HEK293 (cell line): ENCODE measurements around the gene ITGA3.
A peak's percentile ranks its signal among the peaks of the same experiment; 100 is the strongest.

Source experiments
- GLIS1 ChIP-seq: fragments of 450-650 bp; formaldehyde crosslinking; IDR thresholded peaks from 2 replicates; pipeline ENCODE4 v1.5.1; 2016; ENCODE audit warnings: missing biosample characterization, missing genetic modification characterization
- IKZF3 ChIP-seq: fragments of 450-650 bp; IDR thresholded peaks from 2 replicates; pipeline ENCODE4 v1.5.0; 2018; ENCODE audit warnings: missing biosample characterization, mild to moderate bottlenecking, missing genetic modification characterization, moderate library complexity
- KLF9 ChIP-seq: fragments of 450-650 bp; formaldehyde crosslinking; IDR thresholded peaks from 2 replicates; pipeline ENCODE4 v1.5.1; 2016; ENCODE audit warnings: missing biosample characterization, missing genetic modification characterization, low read depth
- OSR2 ChIP-seq: fragments of 450-650 bp; formaldehyde crosslinking; IDR thresholded peaks from 2 replicates; pipeline ENCODE4 v1.5.1; 2016; ENCODE audit warnings: missing biosample characterization, missing genetic modification characterization
- SALL2 ChIP-seq: fragments of 450-650 bp; formaldehyde crosslinking; IDR thresholded peaks from 2 replicates; pipeline ENCODE4 v1.5.0; 2017; ENCODE audit warnings: missing biosample characterization, mild to moderate bottlenecking, missing genetic modification characterization, borderline replicate concordance
- SCRT1 ChIP-seq: fragments of 450-650 bp; formaldehyde crosslinking; IDR thresholded peaks from 2 replicates; pipeline ENCODE4 v1.5.1; 2016; ENCODE audit warnings: missing biosample characterization, missing genetic modification characterization, borderline replicate concordance
- SP7 ChIP-seq: fragments of 450-650 bp; formaldehyde crosslinking; IDR thresholded peaks from 2 replicates; pipeline ENCODE4 v1.5.1; 2016; ENCODE audit warnings: missing biosample characterization, missing genetic modification characterization
- ZBTB48 ChIP-seq: fragments of 450-650 bp; formaldehyde crosslinking; IDR thresholded peaks from 2 replicates; pipeline ENCODE4 v1.5.1; 2016; ENCODE audit warnings: missing biosample characterization, missing genetic modification characterization
- ZFP41 ChIP-seq: fragments of 450-650 bp; formaldehyde crosslinking; IDR thresholded peaks from 2 replicates; pipeline ENCODE4 v1.5.1; 2016; ENCODE audit warnings: missing biosample characterization, missing genetic modification characterization, borderline replicate concordance
- ZNF175 ChIP-seq: fragments of 450-650 bp; formaldehyde crosslinking; IDR thresholded peaks from 2 replicates; pipeline ENCODE4 v1.5.1; 2016; ENCODE audit warnings: missing biosample characterization, missing genetic modification characterization
- ZNF202 ChIP-seq: fragments of 450-650 bp; formaldehyde crosslinking; IDR thresholded peaks from 2 replicates; pipeline ENCODE4 v1.5.1; 2016; ENCODE audit warnings: missing biosample characterization, missing genetic modification characterization, borderline replicate concordance
- ZNF214 ChIP-seq: fragments of 450-650 bp; formaldehyde crosslinking; IDR thresholded peaks from 2 replicates; pipeline ENCODE4 v1.5.1; 2017; ENCODE audit warnings: missing biosample characterization, mild to moderate bottlenecking, missing genetic modification characterization, borderline replicate concordance
- ZNF23 ChIP-seq: fragments of 450-650 bp; formaldehyde crosslinking; IDR thresholded peaks from 2 replicates; pipeline ENCODE4 v1.5.1; 2016; ENCODE audit warnings: missing biosample characterization, missing genetic modification characterization, borderline replicate concordance
- ZNF248 ChIP-seq: fragments of 450-650 bp; formaldehyde crosslinking; IDR thresholded peaks from 2 replicates; pipeline ENCODE4 v1.5.1; 2017; ENCODE audit warnings: missing biosample characterization, missing genetic modification characterization
- ZNF341 ChIP-seq: fragments of 450-650 bp; formaldehyde crosslinking; IDR thresholded peaks from 2 replicates; pipeline ENCODE4; 2016; ENCODE audit warnings: low read depth, missing biosample characterization, missing genetic modification characterization
- ZNF391 ChIP-seq: fragments of 450-650 bp; formaldehyde crosslinking; IDR thresholded peaks from 2 replicates; pipeline ENCODE4 v1.5.1; 2016; ENCODE audit warnings: low read depth, missing biosample characterization, missing genetic modification characterization, borderline replicate concordance
- ZNF394 ChIP-seq: fragments of 450-650 bp; formaldehyde crosslinking; IDR thresholded peaks from 2 replicates; pipeline ENCODE4 v1.5.1; 2016; ENCODE audit warnings: missing biosample characterization, missing genetic modification characterization, mild to moderate bottlenecking, moderate library complexity, borderline replicate concordance
- ZNF521 ChIP-seq: fragments of 450-650 bp; formaldehyde crosslinking; IDR thresholded peaks from 2 replicates; pipeline ENCODE4 v1.5.1; 2017; ENCODE audit warnings: missing biosample characterization, mild to moderate bottlenecking, missing genetic modification characterization
- ZNF621 ChIP-seq: fragments of 450-650 bp; formaldehyde crosslinking; IDR thresholded peaks from 2 replicates; pipeline ENCODE4 v1.5.1; 2017; ENCODE audit warnings: missing biosample characterization, missing genetic modification characterization
- ZNF624 ChIP-seq: fragments of 450-650 bp; formaldehyde crosslinking; IDR thresholded peaks from 2 replicates; pipeline ENCODE4 v1.5.1; 2017; ENCODE audit warnings: missing biosample characterization, missing genetic modification characterization
- ZNF629 ChIP-seq: fragments of 450-650 bp; formaldehyde crosslinking; IDR thresholded peaks from 2 replicates; pipeline ENCODE4 v1.5.1; 2017; ENCODE audit warnings: missing biosample characterization, missing genetic modification characterization
- ZNF768 ChIP-seq: fragments of 450-650 bp; formaldehyde crosslinking; IDR thresholded peaks from 2 replicates; pipeline ENCODE4 v1.5.1; 2018; ENCODE audit warnings: missing biosample characterization, mild to moderate bottlenecking, missing genetic modification characterization
- ZNF791 ChIP-seq: fragments of 450-650 bp; formaldehyde crosslinking; IDR thresholded peaks from 2 replicates; pipeline ENCODE4 v1.5.1; 2016; ENCODE audit warnings: missing biosample characterization, missing genetic modification characterization
- ZNF792 ChIP-seq: fragments of 450-650 bp; formaldehyde crosslinking; IDR thresholded peaks from 2 replicates; pipeline ENCODE4 v1.5.1; 2016; ENCODE audit warnings: missing biosample characterization, missing genetic modification characterization
- TF ChIP-seq, protein P1 (sequence below): fragments of 450-650 bp; formaldehyde crosslinking; IDR thresholded peaks from 2 replicates; pipeline ENCODE4 v1.5.1; 2016; ENCODE audit warnings: missing biosample characterization, missing genetic modification characterization
- TF ChIP-seq, protein P2 (sequence below): fragments of 450-650 bp; formaldehyde crosslinking; IDR thresholded peaks from 2 replicates; pipeline ENCODE4 v1.5.1; 2016; ENCODE audit warnings: missing biosample characterization, missing genetic modification characterization, borderline replicate concordance
- TF ChIP-seq, protein P3 (sequence below): fragments of 450-650 bp; formaldehyde crosslinking; IDR thresholded peaks from 2 replicates; pipeline ENCODE4 v1.5.1; 2017; ENCODE audit warnings: missing biosample characterization, missing genetic modification characterization
- TF ChIP-seq, protein P4 (sequence below): fragments of 450-650 bp; formaldehyde crosslinking; IDR thresholded peaks from 2 replicates; pipeline ENCODE4 v1.5.1; 2016; ENCODE audit warnings: missing biosample characterization, missing genetic modification characterization
- TF ChIP-seq, protein P5 (sequence below): sonication (generic); formaldehyde crosslinking; IDR thresholded peaks from 2 replicates; pipeline ENCODE4 v1.8.1; 2022; ENCODE audit warnings: mild to moderate bottlenecking, moderate library complexity, missing genetic modification reagents
- TF ChIP-seq, protein P6 (sequence below): fragments of 450-650 bp; formaldehyde crosslinking; IDR thresholded peaks from 2 replicates; pipeline ENCODE4 v1.5.1; 2016; ENCODE audit warnings: missing biosample characterization, missing genetic modification characterization

Gene ITGA3

DNA sequence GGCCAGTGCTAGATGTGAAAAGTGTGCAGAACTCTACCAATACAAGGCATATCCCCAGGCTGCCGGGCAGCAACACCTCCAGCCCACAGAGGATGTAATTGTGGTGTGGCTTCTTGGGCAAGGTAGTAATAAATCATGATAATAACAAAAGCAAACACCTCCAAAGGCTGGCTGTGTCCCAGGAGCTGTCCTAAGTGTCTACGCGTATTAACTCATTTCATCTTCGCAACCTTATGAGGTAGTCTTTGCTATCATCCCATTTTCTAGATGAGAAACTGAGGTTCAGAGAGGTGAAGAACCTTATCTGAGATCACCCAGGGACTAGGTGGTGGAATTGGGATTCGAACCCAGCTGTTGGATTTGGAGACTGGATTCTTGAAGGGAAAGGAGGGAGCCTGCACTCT, 44.6 kb downstream of the ITGA3 start (continued):
- no peak for TF ChIP-seq ZNF621 (tag by site-specific recombination)
- TF ChIP-seq, protein P1, sequence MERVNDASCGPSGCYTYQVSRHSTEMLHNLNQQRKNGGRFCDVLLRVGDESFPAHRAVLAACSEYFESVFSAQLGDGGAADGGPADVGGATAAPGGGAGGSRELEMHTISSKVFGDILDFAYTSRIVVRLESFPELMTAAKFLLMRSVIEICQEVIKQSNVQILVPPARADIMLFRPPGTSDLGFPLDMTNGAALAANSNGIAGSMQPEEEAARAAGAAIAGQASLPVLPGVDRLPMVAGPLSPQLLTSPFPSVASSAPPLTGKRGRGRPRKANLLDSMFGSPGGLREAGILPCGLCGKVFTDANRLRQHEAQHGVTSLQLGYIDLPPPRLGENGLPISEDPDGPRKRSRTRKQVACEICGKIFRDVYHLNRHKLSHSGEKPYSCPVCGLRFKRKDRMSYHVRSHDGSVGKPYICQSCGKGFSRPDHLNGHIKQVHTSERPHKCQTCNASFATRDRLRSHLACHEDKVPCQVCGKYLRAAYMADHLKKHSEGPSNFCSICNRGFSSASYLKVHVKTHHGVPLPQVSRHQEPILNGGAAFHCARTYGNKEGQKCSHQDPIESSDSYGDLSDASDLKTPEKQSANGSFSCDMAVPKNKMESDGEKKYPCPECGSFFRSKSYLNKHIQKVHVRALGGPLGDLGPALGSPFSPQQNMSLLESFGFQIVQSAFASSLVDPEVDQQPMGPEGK: no peak
- peak; percentile 56; the same call in 1 of the 2 replicates for TF ChIP-seq ZNF629 (tag by site-specific recombination)
- TF ChIP-seq ZNF214 (tag by site-specific recombination): no peak
- TF ChIP-seq ZNF394: peak; percentile 29; the same call in 1 of the 2 replicates
- no peak for TF ChIP-seq ZNF768 (tag by site-specific recombination)
- TF ChIP-seq SALL2: no peak
- TF ChIP-seq, protein P2, sequence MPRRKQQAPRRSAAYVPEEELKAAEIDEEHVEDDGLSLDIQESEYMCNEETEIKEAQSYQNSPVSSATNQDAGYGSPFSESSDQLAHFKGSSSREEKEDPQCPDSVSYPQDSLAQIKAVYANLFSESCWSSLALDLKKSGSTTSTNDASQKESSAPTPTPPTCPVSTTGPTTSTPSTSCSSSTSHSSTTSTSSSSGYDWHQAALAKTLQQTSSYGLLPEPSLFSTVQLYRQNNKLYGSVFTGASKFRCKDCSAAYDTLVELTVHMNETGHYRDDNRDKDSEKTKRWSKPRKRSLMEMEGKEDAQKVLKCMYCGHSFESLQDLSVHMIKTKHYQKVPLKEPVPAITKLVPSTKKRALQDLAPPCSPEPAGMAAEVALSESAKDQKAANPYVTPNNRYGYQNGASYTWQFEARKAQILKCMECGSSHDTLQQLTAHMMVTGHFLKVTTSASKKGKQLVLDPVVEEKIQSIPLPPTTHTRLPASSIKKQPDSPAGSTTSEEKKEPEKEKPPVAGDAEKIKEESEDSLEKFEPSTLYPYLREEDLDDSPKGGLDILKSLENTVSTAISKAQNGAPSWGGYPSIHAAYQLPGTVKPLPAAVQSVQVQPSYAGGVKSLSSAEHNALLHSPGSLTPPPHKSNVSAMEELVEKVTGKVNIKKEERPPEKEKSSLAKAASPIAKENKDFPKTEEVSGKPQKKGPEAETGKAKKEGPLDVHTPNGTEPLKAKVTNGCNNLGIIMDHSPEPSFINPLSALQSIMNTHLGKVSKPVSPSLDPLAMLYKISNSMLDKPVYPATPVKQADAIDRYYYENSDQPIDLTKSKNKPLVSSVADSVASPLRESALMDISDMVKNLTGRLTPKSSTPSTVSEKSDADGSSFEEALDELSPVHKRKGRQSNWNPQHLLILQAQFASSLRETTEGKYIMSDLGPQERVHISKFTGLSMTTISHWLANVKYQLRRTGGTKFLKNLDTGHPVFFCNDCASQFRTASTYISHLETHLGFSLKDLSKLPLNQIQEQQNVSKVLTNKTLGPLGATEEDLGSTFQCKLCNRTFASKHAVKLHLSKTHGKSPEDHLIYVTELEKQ (tag by site-specific recombination): no peak
- TF ChIP-seq ZBTB48 (tag by site-specific recombination): no peak
- TF ChIP-seq ZNF791 (tag by site-specific recombination): no peak
- no peak for TF ChIP-seq ZFP41 (tag by site-specific recombination)
- TF ChIP-seq ZNF391: no peak
- no peak for TF ChIP-seq ZNF521
- TF ChIP-seq, protein P3, sequence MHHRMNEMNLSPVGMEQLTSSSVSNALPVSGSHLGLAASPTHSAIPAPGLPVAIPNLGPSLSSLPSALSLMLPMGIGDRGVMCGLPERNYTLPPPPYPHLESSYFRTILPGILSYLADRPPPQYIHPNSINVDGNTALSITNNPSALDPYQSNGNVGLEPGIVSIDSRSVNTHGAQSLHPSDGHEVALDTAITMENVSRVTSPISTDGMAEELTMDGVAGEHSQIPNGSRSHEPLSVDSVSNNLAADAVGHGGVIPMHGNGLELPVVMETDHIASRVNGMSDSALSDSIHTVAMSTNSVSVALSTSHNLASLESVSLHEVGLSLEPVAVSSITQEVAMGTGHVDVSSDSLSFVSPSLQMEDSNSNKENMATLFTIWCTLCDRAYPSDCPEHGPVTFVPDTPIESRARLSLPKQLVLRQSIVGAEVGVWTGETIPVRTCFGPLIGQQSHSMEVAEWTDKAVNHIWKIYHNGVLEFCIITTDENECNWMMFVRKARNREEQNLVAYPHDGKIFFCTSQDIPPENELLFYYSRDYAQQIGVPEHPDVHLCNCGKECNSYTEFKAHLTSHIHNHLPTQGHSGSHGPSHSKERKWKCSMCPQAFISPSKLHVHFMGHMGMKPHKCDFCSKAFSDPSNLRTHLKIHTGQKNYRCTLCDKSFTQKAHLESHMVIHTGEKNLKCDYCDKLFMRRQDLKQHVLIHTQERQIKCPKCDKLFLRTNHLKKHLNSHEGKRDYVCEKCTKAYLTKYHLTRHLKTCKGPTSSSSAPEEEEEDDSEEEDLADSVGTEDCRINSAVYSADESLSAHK (tag by site-specific recombination): no peak
- TF ChIP-seq ZNF624 (tag by site-specific recombination): no peak
- TF ChIP-seq KLF9 (tag by site-specific recombination): no peak
- TF ChIP-seq ZNF792 (tag by site-specific recombination): no peak
- no peak for TF ChIP-seq ZNF341 (tag by site-specific recombination)
- TF ChIP-seq, protein P4, sequence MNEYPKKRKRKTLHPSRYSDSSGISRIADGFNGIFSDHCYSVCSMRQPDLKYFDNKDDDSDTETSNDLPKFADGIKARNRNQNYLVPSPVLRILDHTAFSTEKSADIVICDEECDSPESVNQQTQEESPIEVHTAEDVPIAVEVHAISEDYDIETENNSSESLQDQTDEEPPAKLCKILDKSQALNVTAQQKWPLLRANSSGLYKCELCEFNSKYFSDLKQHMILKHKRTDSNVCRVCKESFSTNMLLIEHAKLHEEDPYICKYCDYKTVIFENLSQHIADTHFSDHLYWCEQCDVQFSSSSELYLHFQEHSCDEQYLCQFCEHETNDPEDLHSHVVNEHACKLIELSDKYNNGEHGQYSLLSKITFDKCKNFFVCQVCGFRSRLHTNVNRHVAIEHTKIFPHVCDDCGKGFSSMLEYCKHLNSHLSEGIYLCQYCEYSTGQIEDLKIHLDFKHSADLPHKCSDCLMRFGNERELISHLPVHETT (tag by site-specific recombination): no peak
- peak; percentile 30 for TF ChIP-seq GLIS1
- peak; percentile 55; the same call in 1 of the 2 replicates for TF ChIP-seq SP7
- no peak for TF ChIP-seq IKZF3 (tag by site-specific recombination)
- TF ChIP-seq OSR2 (tag by site-specific recombination): peak; percentile 90
- no peak for TF ChIP-seq ZNF248 (tag by site-specific recombination)
- TF ChIP-seq, protein P5, sequence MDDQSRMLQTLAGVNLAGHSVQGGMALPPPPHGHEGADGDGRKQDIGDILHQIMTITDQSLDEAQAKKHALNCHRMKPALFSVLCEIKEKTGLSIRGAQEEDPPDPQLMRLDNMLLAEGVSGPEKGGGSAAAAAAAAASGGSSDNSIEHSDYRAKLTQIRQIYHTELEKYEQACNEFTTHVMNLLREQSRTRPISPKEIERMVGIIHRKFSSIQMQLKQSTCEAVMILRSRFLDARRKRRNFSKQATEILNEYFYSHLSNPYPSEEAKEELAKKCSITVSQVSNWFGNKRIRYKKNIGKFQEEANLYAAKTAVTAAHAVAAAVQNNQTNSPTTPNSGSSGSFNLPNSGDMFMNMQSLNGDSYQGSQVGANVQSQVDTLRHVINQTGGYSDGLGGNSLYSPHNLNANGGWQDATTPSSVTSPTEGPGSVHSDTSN: no peak
- TF ChIP-seq SCRT1 (tag by site-specific recombination): no peak
- no peak for TF ChIP-seq ZNF202 (tag by site-specific recombination)
- TF ChIP-seq, protein P6, sequence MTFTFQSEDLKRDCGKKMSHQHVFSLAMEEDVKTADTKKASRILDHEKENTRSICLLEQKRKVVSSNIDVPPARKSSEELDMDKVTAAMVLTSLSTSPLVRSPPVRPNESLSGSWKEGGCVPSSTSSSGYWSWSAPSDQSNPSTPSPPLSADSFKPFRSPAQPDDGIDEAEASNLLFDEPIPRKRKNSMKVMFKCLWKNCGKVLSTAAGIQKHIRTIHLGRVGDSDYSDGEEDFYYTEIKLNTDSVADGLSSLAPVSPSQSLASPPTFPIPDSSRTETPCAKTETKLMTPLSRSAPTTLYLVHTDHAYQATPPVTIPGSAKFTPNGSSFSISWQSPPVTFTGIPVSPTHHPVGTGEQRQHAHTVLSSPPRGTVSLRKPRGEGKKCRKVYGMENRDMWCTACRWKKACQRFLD (tag by site-specific recombination): no peak
- TF ChIP-seq ZNF23 (tag by site-specific recombination): no peak
- no peak for TF ChIP-seq ZNF175 (tag by site-specific recombination)
